Hematopoietic multipotent progenitor cell treated with erythropoietin and hydrocortisone succinate and interleukin-3 and kit ligand, for 17 days (in vitro differentiated cells): ENCODE results near the gene PLXNA2.

Experiments used
- DNase-seq: peaks from one replicate; pipeline ENCODE4 v3.0.0-alpha.2; 2015; ENCODE audit warnings: low spot score

PLXNA2 gene

DNA sequence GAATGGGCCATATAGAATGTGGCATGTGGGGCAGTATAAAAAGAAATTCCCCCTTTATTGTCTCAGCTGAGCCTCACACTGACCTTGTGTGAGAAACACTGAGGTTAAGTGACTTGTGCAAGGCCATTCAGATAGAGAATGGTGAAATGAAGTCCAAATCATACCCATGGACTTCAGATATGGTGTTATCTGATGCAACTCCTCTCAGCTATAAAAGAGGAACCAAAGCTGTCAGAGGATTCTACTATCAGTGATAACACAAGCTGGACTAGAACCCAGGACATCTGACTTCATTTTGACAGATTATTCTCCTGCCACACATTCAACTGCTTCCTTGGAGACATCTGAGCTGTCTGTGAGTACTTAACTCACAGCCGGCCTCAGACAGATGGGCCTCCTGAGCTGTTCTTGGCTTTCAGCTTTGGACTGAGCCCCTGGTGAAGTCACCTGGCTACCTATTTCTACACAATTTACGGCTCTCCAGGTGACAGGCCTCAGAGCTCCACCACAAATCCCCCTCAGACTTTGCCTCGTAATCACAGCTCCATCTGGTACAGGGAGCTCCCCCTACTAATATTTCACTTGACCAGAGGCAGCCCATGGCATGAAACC is 104.6 kb downstream of the PLXNA2 start:
- no peak for DNase-seq

DNA sequence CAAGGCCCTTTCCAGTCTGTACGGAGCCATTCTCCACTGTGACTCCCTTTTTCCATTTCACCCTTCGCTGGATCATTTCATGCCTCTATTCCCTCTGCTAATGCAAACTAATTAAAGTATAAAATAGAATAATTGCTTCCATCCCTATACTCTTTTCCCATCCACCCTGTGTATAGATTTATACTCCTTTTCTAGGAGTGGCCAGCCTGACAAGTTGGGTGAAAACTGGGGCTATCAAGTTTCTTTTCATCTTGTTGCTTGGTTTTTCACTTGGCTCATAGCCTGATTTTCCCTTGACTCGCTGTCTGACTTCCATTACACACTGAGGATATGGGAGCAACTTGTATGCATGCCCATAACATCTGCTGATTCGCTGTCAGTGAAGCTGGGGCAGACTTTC is 107.0 kb downstream of the PLXNA2 start:
- no peak for DNase-seq

DNA sequence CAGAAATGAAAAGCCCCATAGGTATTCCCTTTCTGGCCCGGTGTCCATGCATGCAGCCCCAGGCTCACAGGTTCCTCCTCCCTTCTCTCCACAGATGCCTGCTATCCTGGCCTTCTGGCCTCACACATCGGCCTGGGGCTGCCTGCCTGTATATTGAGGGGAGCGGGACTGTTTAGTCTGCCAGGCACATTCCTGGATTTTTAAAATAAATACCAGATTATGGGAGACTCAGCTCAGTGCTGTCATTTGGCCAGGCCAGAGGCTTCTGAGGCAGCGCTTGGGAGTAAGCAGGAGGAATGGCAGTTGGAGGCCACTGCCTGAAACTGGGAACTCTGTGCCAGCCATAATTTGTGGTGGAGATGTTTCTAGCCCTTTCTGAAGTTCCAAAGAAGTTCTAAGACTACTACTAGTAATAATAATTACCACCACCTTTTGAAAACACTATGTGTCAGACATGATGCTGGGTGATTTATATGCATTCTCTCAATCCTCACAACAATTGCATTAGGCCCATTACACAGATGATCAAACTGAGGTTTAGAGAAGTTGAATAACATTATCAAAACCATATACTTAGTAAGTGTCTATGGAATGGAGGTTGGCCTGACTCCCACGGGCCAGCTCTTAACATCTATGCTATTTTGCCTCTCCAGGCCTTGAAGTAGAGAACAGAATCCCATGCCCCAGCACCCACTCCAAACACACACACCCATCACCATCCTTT is 107.6 kb downstream of the PLXNA2 start:
- no peak for DNase-seq

DNA sequence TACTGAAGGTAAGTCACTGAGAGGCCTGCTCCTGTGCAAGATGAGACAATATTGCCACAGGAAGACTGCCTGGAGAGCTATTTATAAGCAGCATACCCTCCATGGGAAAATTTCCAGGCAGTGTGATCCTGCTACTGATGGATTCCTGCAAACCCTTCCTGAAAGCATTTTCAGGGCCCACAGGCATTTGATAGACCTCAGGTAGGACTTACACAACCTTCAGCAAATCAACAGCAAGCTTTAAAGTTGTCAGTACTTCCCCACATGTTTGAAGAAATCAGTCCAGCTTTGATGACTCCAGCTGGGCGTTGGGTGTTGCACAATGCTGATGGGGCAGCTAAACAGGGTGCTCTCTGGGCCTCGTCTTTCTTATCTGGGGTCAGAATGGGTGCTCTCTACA is 108.8 kb downstream of the PLXNA2 start:
- no peak for DNase-seq

DNA sequence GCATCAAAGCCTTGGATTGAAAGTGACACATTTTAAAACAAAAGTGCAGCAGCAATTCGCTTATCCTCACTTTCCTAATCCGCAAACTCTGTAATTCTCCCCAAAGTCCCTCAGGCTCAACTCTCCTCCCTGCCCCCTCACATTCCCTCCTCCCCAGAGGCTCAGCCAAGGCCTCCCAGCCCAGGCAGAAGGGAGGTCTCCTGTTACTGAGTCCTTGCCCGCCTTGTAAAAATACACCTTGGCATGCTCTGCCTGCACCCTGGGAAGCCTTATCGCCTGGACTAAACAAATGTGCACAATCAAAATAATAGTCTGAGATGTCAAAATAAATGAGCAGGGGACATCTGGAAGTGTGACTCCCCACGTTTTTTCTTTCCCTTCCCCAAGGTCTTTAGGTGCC is 109.7 kb downstream of the PLXNA2 start:
- no peak for DNase-seq

GRCh38 chr1:208133355-208133754 is 110.8 kb downstream of the PLXNA2 start:
- no peak for DNase-seq

DNA sequence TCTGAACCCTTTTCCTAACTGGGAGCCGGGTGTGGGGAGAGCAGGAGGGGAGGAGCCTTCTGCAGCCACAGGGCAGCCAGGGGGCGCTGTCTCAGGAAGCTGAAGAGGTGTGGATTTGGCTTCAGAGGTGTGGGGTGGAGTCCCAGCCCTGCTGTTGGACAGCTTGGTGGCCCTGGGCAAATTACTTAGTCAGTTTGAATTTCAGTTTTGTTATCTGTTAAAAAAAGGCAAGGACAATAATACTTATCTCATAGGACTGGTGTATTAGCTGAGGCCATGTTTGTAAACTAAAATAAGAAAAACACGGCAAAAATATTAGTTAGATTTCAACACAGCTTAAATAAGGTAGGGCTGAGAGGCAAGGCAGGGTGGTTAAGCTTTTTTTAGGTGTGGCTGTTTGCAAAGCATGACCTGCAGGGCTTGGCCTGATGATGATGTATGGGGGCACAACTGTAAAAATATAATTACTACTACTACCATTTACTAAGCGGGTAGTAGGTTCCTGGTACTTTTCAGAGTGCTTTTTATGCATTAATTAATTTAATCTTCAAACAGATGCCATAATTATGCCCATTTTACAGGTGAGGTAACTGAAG is 111.8 kb downstream of the PLXNA2 start:
- DNase-seq: peak; percentile 84

DNA sequence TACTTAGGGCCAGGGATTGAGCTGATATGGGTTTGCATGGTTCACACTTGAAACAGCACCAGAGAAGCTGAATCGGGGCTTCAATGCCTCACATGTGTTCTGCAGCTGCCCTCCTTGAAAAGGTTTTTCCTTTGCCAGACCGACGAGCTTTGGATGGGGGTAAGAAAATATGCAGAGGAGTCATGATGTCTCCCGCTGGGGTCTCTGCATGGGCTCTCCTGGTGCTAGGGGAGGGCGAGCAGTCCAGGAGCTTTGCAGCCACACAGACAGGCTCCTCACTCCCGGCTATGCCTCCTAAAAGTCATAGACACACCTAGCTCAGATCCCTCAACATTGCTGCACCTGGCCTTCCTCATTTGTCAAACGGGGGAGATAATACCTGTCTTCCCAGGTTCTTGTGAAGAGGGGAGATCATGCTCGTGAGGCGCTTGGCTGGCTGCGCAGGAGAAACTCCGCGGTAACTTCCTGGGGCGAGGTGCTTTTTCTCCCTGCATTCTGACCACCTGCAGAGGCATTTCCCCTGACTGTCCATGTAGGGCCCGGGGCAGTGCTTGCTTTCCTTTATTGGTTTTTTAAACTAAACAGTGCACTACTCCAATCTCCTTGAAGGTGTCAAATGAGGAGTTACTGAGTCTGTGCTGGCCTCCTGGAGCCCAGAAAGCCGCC is 112.4 kb downstream of the PLXNA2 start:
- DNase-seq: no peak

GRCh38 chr1:208129487-208129886 is 114.7 kb downstream of the PLXNA2 start:
- DNase-seq: no peak

- no peak for DNase-seq
These were observed 115.1 kb downstream of the PLXNA2 start for GRCh38 chr1:208129060-208129459.

DNA sequence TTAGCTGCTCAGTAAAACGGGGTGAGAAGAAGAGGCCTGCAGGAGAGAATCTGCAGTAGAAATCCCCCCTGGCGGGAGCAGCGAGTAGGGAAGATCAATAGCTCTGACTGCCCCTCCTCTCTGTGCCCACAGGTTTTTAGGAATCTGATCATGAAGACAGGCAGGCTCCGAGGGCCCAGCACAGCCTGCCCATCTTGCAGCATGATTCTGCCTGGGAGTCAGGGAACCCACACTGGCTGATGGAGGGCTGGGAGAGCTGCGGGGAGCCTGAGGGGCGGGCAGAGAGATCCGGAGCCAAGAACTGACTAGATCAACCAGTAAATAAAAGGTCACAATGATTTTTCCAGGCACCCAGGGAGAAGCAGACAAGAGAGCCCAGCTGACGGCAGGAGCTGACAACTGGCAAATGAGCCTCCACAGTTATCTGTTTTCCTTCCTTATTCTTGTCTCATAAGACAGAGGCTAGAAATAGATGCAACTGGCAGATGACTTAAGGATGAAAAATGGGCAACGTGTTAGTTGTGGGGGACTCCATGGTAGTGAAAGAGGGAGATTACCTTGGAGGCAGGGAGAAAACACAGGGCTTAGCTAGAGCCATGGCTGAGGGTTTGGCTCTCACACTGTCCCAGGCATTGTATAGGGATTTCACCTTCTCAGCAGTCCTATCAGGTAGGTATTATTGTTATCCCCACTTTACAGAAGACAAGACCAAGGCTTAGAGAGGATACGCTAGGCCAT is 116.2 kb downstream of the PLXNA2 start:
- no peak for DNase-seq

- DNase-seq: no peak
These were observed 116.9 kb downstream of the PLXNA2 start for GRCh38 chr1:208127284-208127683.

GRCh38 chr1:208126108-208126507 is 118.1 kb downstream of the PLXNA2 start:
- no peak for DNase-seq

DNA sequence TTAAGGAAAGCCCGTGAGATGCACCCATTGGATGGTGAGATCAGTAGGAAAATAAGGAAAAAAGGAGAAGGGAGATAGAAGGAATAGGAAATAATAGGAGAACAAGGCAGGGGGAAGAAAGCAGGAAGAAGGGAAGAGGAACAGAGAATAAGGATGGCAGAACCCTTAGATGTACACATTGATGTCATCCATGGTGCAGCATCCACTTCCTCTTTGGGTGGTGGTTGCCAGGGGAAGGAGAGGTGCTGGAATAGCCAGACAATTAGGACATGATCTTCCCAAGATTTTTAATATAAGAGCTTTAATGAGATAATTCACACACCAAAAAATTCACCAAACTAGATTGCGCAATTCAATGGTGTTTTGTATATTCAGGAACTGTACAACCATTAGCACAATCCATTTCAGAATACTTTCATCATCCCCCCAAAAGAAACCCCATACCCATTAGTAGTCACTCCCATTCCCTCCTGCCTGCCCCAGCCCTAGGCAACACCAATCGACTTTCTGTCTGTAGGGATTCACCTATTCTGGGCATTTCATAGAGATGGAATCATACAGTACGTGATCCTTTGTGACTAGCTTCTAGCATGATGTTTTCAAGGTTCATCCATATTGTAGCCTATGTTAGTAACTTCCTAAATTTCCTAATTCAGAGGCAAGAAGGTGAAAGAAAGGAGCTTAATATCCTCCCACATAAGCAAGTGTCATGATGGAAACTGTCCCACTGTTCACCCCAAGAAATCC is 121.4 kb downstream of the PLXNA2 start:
- DNase-seq: no peak

GRCh38 chr1:208121813-208122364 is 122.3 kb downstream of the PLXNA2 start:
- no peak for DNase-seq

DNA sequence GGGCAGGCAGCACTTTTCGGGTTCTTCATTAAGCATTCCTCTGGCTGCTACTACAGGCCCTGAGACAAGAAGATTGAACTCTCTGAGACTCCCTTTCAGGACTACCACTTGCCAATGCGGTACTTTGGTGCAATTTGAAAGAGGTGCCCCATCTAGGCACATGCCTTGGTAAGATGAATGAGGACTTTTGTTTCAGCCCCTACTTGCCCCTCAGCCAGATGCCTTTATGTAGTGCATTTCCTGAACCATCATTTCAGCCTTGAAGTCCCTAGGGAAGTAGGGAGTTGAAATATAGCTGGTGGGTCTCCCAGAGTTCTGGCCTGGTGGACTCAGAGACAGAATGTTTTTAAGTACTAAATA is 123.8 kb downstream of the PLXNA2 start:
- no peak for DNase-seq

DNA sequence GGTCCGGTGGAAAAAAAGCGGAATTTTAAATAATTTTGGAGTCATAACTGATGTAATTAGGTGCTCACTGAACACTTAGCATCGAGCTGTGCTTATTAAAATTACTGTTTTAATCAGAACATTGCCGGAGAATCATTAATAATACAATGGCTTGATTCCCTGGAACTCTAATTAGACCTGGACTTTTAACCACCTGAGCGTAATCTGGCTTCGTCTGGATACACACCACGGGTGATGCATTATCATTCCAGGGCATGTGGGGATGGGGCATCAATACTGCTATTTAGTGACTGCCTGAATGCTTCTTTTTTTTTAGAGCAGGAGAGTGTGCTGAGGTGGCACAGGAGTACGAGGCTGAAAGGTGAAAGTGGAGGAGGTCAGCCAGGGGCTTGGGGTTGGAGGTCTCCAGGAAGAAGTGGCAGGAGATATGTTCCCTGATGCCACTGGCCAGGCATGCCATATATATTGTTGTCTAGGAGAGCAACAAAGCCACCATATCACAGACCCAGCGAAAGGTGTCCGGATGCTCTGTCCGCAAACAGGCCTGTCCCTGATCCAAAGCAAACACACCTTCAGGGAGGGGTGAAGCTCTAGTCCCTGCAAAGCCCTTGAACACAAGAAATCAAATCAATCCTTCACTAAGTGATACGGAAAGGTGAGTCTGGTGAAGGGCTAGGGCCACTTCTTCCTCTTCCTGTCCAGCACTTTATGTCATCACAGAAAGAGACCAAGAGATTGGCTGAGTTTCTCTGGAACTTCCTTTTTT is 125.2 kb downstream of the PLXNA2 start:
- DNase-seq: no peak

- DNase-seq: no peak
These were observed 125.9 kb downstream of the PLXNA2 start for GRCh38 chr1:208118306-208118705.

- no peak for DNase-seq
These were observed 126.4 kb downstream of the PLXNA2 start for GRCh38 chr1:208117826-208118225.

- DNase-seq: no peak
These were observed 126.8 kb downstream of the PLXNA2 start for GRCh38 chr1:208117409-208117808.
